ENCODE results near the gene CSNK2A2.

Gene CSNK2A2

GRCh38 chr16:58217311-58217925 lies 19.5 kb upstream of the CSNK2A2 start:
- no peak for TF ChIP-seq CTCF (IDR thresholded peaks at IDR 0.05; ENCODE audit: insufficient read depth, missing control alignments)
- DNase-seq (ENCODE audit: insufficient read length, low spot score) (no peak), FAIRE-seq (no peak)

GRCh38 chr16:58212824-58213655 lies 15.1 kb upstream of the CSNK2A2 start:
- TF ChIP-seq CTCF (IDR thresholded peaks at IDR 0.05; ENCODE audit: insufficient read depth, missing control alignments), result no peak
- FAIRE-seq, result no peak
- no peak for DNase-seq (ENCODE audit: insufficient read length, low spot score)

GRCh38 chr16:58211846-58212245 lies 13.9 kb upstream of the CSNK2A2 start:
- no peak for FAIRE-seq
- no peak for DNase-seq (ENCODE audit: insufficient read length, low spot score)
- no peak for TF ChIP-seq CTCF (IDR thresholded peaks at IDR 0.05; ENCODE audit: insufficient read depth, missing control alignments)

DNA sequence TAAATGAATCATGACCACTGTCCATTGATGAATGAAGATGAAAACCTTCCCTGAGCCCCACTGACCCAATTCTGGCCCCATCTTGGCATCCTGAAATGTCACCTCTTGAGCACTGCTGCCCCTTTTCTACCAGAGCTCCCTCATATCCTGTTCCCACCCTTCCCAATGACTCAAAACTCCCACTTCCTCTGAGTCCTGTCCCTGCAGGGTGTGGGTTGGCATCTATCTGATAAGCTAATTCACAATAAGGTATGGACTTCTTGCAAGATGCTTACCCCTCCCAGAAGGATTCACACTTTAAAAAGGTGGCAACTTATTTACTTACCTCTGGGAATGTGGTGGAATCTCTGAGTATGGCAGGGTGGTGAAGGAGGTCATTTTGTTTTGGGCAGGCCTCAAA lies 13.3 kb upstream of the CSNK2A2 start:
- no peak for TF ChIP-seq CTCF (IDR thresholded peaks at IDR 0.05; ENCODE audit: insufficient read depth, missing control alignments)
- FAIRE-seq, result no peak
- no peak for DNase-seq (ENCODE audit: insufficient read length, low spot score)

- FAIRE-seq (no peak), DNase-seq (ENCODE audit: insufficient read length, low spot score) (no peak)
- no peak for TF ChIP-seq CTCF (IDR thresholded peaks at IDR 0.05; ENCODE audit: insufficient read depth, missing control alignments)
These were observed 7.5 kb upstream of the CSNK2A2 start for GRCh38 chr16:58205276-58206036.

DNA sequence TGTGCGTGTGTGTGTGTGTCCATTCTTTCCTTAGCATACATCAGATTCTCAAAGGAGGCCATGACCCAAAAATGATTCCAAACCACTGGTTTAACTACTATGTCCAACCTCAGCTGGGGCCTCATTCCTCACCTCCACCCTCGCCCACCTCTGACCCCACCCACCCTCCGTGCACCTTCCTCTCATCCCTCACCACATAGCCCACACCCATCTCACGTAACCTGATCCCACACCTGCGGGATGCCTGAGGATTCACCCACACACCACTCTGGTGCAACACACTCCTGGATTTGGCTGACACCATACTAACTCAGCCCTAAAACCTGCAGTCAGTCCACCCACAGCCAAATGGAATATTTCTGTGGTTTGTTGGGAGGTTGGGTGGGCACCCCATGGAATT lies 3.3 kb upstream of the CSNK2A2 start:
- no peak for DNase-seq (ENCODE audit: insufficient read length, low spot score)
- no peak for TF ChIP-seq CTCF (IDR thresholded peaks at IDR 0.05; ENCODE audit: insufficient read depth, missing control alignments)
- FAIRE-seq, result no peak

Measured in D721Med (cell line).